PC-9 (cell line): ENCODE measurements around the gene RNF152.

ENCODE experiments used
- EZH2 ChIP-seq: fragments of 200-600 bp; sonication (generic); IDR thresholded peaks from 2 replicates; pipeline ENCODE4 v1.8.0; 2017; ENCODE audit warnings: antibody characterized with exemption, low read depth
- TF ChIP-seq, protein P1 (sequence below): fragments of 200-600 bp; sonication (generic); conservative IDR thresholded peaks from 2 replicates; pipeline ENCODE4 v1.6.1; 2017; ENCODE audit warnings: mixed run types, antibody characterized with exemption, mild to moderate bottlenecking, moderate library complexity

GRCh38 chr18:61900504-61901281 lies 7.9 kb upstream of the RNF152 start:
- TF ChIP-seq, protein P1, sequence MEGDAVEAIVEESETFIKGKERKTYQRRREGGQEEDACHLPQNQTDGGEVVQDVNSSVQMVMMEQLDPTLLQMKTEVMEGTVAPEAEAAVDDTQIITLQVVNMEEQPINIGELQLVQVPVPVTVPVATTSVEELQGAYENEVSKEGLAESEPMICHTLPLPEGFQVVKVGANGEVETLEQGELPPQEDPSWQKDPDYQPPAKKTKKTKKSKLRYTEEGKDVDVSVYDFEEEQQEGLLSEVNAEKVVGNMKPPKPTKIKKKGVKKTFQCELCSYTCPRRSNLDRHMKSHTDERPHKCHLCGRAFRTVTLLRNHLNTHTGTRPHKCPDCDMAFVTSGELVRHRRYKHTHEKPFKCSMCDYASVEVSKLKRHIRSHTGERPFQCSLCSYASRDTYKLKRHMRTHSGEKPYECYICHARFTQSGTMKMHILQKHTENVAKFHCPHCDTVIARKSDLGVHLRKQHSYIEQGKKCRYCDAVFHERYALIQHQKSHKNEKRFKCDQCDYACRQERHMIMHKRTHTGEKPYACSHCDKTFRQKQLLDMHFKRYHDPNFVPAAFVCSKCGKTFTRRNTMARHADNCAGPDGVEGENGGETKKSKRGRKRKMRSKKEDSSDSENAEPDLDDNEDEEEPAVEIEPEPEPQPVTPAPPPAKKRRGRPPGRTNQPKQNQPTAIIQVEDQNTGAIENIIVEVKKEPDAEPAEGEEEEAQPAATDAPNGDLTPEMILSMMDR, result no peak
- no peak for TF ChIP-seq EZH2
